PC-3 (cell line): ENCODE data around the gene SSUH2.

Experiments used
- EZH2 ChIP-seq: fragments of 300-600 bp; sonication (generic); IDR thresholded peaks from one replicate; pipeline ENCODE4 v1.6.1; 2017; ENCODE audit warnings: antibody characterized with exemption, mild to moderate bottlenecking, low read length; ENCODE audit not compliant: unreplicated experiment
- EZH2phosphoT487 ChIP-seq: fragments of 300-600 bp; sonication (generic); IDR thresholded peaks from 2 replicates; pipeline ENCODE4 v1.6.1; 2018; ENCODE audit warnings: mild to moderate bottlenecking, antibody characterized with exemption, low read length, borderline replicate concordance
- TF ChIP-seq, protein P1 (sequence below): fragments of 300-600 bp; sonication (generic); conservative IDR thresholded peaks from 2 replicates; pipeline ENCODE4 v1.5.1; 2017; ENCODE audit warnings: antibody characterized with exemption, low read depth, mild to moderate bottlenecking, low read length

DNA sequence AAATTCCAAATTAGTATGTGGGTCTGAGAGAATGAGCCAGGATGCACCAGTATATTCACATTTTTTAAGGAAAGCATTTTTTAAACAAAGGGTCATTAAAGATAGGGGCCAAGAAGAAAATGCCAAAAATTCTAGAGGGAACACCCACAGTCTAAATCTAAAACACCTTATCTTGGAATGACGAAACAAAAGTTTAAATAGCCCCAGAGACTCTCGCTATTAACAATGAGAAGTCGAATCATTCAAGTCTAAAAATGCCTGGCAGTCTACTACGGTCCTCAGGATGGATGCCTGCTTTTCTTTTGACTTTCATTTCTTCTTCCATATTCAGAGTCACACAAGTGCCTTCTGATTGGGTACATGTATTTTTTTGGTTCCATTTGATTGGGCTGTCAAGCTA, 66.3 kb downstream of the SSUH2 start:
- TF ChIP-seq, protein P1, sequence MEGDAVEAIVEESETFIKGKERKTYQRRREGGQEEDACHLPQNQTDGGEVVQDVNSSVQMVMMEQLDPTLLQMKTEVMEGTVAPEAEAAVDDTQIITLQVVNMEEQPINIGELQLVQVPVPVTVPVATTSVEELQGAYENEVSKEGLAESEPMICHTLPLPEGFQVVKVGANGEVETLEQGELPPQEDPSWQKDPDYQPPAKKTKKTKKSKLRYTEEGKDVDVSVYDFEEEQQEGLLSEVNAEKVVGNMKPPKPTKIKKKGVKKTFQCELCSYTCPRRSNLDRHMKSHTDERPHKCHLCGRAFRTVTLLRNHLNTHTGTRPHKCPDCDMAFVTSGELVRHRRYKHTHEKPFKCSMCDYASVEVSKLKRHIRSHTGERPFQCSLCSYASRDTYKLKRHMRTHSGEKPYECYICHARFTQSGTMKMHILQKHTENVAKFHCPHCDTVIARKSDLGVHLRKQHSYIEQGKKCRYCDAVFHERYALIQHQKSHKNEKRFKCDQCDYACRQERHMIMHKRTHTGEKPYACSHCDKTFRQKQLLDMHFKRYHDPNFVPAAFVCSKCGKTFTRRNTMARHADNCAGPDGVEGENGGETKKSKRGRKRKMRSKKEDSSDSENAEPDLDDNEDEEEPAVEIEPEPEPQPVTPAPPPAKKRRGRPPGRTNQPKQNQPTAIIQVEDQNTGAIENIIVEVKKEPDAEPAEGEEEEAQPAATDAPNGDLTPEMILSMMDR, result no peak
- TF ChIP-seq EZH2, result no peak
- no peak for TF ChIP-seq EZH2phosphoT487
